HepG2 (cell line): ENCODE results near the gene THOC2. TPM values are rescaled to one million over a fixed set of nuclear protein-coding genes. Genes with fewer than 3 reads are reported as not detected.

Experiments
- ATAC-seq: fragments of 200-7000 bp; cut with Tn5 transposase; 3 replicates; pipeline ENCODE4 v1.9.1; 2020; ENCODE audit warnings: mild to moderate bottlenecking, moderate library complexity
- BruUV-seq: library from RNA; stranded (reverse); fragments of 400-500 nt; replicated peaks from 2 replicates; lab custom pipeline; 2021; lab: Mats Ljungman, UMichigan
- CTCF ChIA-PET: fragments of 300-600 bp; formaldehyde crosslinking; extraction: SDS; loops from one replicate; lab custom pipeline; 2021; ENCODE audit warnings: low total read pairs, inconsistent platforms, low intra/inter-chr PET ratio; lab: Yijun Ruan, JAX
- POLR2A ChIA-PET: fragments of 350-600 bp; sonication (Branson Sonifier 250); formaldehyde crosslinking; loops from one replicate; lab custom pipeline; 2020; ENCODE audit warnings: antibody characterized with exemption, inconsistent platforms; lab: Yijun Ruan, JAX
- DNase-seq: peaks from one replicate; pipeline ENCODE4 v3.0.0-alpha.2; 2015; ENCODE audit warnings: low spot score
- FAIRE-seq: peaks from 3 replicates; lab custom pipeline; 2011; peaks lifted over from hg19 to GRCh38; lab: Jason Lieb, UNC
- H2AFZ ChIP-seq: one replicate; pipeline ENCODE4 v1.6.1; 2011; ENCODE audit warnings: low read length, inconsistent platforms
- H3K27ac ChIP-seq: fragments of 300-600 bp; 3 replicates; pipeline ENCODE4 v1.8.0; 2011; ENCODE audit warnings: mixed run types, mild to moderate bottlenecking, mixed read lengths, low read length, inconsistent platforms; ENCODE audit not compliant: insufficient read depth; ENCODE audit errors: extremely low read length
- H3K27me3 ChIP-seq, 2 experiments: fragments of 200-600 bp in 1 of 2; 2 replicates in 1 of 2; 3 replicates in 1 of 2; pipeline versions ENCODE4 v1.6.0 to v1.8.0; 2011; ENCODE audit warnings: low read length in 2 of 2, mild to moderate bottlenecking in 2 of 2, moderate library complexity in 2 of 2, inconsistent platforms in 1 of 2; ENCODE audit not compliant: insufficient read depth in 2 of 2, control insufficient read depth in 1 of 2
- H3K36me3 ChIP-seq, 2 experiments: fragments of 200-600 bp in 1 of 2; replicated peaks in 1 of 2; 2 replicates in 1 of 2; 3 replicates in 1 of 2; pipeline versions ENCODE4 v1.5.1 to v1.8.0; 2011; ENCODE audit warnings: low read length in 2 of 2, inconsistent platforms in 1 of 2; ENCODE audit not compliant: insufficient read depth in 2 of 2, control insufficient read depth in 1 of 2
- H3K4me1 ChIP-seq: 2 replicates; pipeline ENCODE4 v1.5.1; 2012; ENCODE audit warnings: low read length, inconsistent platforms; ENCODE audit not compliant: insufficient read depth
- H3K4me2 ChIP-seq: 2 replicates; pipeline ENCODE4 v1.6.0; 2011; ENCODE audit warnings: low read depth, low read length, inconsistent platforms
- H3K4me3 ChIP-seq, 3 experiments: fragments of 200-600 bp in 1 of 3; sonication (generic), shearing (Covaris generic) in 1 of 3; replicated peaks in 1 of 3; 2 replicates each; pipeline ENCODE4 v1.5.1; 2011 to 2016; ENCODE audit warnings: low read length in 3 of 3, inconsistent platforms in 2 of 3, low read depth in 2 of 3, mild to moderate bottlenecking in 2 of 3, control low read depth in 1 of 3, mixed read lengths in 1 of 3; ENCODE audit not compliant: insufficient read depth in 1 of 3
- H3K79me2 ChIP-seq: one replicate; pipeline ENCODE4 v1.6.1; 2011; ENCODE audit warnings: low read length, inconsistent platforms; ENCODE audit not compliant: insufficient read depth
- H3K9ac ChIP-seq: 2 replicates; pipeline ENCODE4 v1.6.0; 2011; ENCODE audit warnings: mild to moderate bottlenecking, low read depth, low read length, inconsistent platforms; ENCODE audit not compliant: insufficient read depth
- H3K9me3 ChIP-seq: 2 replicates; pipeline ENCODE4 v1.5.1; 2012; ENCODE audit warnings: mild to moderate bottlenecking, low read length
- H4K20me1 ChIP-seq: 2 replicates; pipeline ENCODE4 v1.6.0; 2011; ENCODE audit warnings: inconsistent platforms, mild to moderate bottlenecking, low read length, moderate library complexity; ENCODE audit not compliant: insufficient read depth
- ARID5B ChIP-seq: IDR thresholded peaks from 2 replicates; pipeline ENCODE4 v1.4.0; 2020; ENCODE audit warnings: mild to moderate bottlenecking, missing genetic modification reagents
- KDM2A ChIP-seq: sonication (generic); formaldehyde crosslinking; IDR thresholded peaks from 2 replicates; pipeline ENCODE4 v1.4.0; 2020; ENCODE audit warnings: low read depth, missing genetic modification reagents, borderline replicate concordance
- POLR2A ChIP-seq, 2 experiments: IDR thresholded peaks; 2 replicates each; pipeline ENCODE4 v1.6.1; 2011; ENCODE audit warnings: low read depth in 2 of 2, low read length in 2 of 2, mild to moderate bottlenecking in 1 of 2, moderate library complexity in 1 of 2; ENCODE audit not compliant: insufficient read depth in 1 of 2
- POLR2AphosphoS5 ChIP-seq: IDR thresholded peaks from 2 replicates; pipeline ENCODE4 v1.6.1; 2012; ENCODE audit warnings: low read depth, low read length
- SAP130 ChIP-seq: IDR thresholded peaks from 2 replicates; pipeline ENCODE4 v1.6.1; 2016; ENCODE audit warnings: low read depth
- ZMYM4 ChIP-seq: sonication (generic); formaldehyde crosslinking; IDR thresholded peaks from 2 replicates; pipeline ENCODE4 v1.8.1; 2023; ENCODE audit warnings: mild to moderate bottlenecking, missing genetic modification reagents
- ZNF501 ChIP-seq: sonication (generic); formaldehyde crosslinking; IDR thresholded peaks from 2 replicates; pipeline ENCODE4 v1.5.1; 2020; ENCODE audit warnings: mild to moderate bottlenecking, moderate library complexity, missing genetic modification reagents
- ZNF558 ChIP-seq: sonication (generic); formaldehyde crosslinking; IDR thresholded peaks from 2 replicates; pipeline ENCODE4 v1.9.0; 2022; ENCODE audit warnings: mild to moderate bottlenecking, missing genetic modification reagents, borderline replicate concordance
- ZSCAN30 ChIP-seq: sonication (generic); formaldehyde crosslinking; IDR thresholded peaks from 2 replicates; pipeline ENCODE4 v1.5.0; 2020; ENCODE audit warnings: mild to moderate bottlenecking, missing genetic modification reagents
- WGBS: methylation state at CpG from one replicate; pipeline ENCODE4 v1.1.6; 2017; ENCODE audit warnings: low lambda C conversion rate; 5-methylcytosine and 5-hydroxymethylcytosine counted together
- in situ Hi-C: cut with HindIII; loops from 2 replicates; pipeline ENCODE4 v1.10.0; 2017; ENCODE audit warnings: low pct_unique_long_range_greater_than_20kb; ENCODE audit not compliant: extremely low pct_ligation_motif_present
- intact Hi-C: fragments of 100-400 bp; cut with micrococcal nuclease; formaldehyde crosslinking; loops from one replicate; pipeline ENCODE4 v1.10.0; 2022; ENCODE audit not compliant: unreplicated experiment
- polyA plus RNA-seq, 8 experiments: library from polyadenylated mRNA; depleted of rRNA in 3 of 8; stranded (reverse) in 7 of 8; unstranded in 1 of 8; fragments of >200 nt; fragmentation: Illumina TruSeq in 4 of 8; extraction: Trizol in 4 of 8; gene quantifications; 2 replicates each; pipeline versions ENCODE4 v1.2.1 to v1.2.3, GENCODE V29; 2011 to 2016; ENCODE audit warnings: low read depth in 4 of 8, missing spikeins in 1 of 8, mixed read lengths in 1 of 8; ENCODE audit not compliant: insufficient read depth in 1 of 8
- total RNA-seq, 5 experiments: library from RNA; depleted of rRNA; stranded (reverse); fragments of >200 nt; fragmentation: Illumina TruSeq; extraction: Trizol; gene quantifications; 2 replicates each; pipeline ENCODE4 v1.2.3, GENCODE V29; 2016; ENCODE audit warnings: low read depth in 1 of 5
- TF ChIP-seq, protein P1 (sequence below): sonication (generic); formaldehyde crosslinking; IDR thresholded peaks from 2 replicates; pipeline ENCODE4 v1.4.0; 2020; ENCODE audit warnings: missing genetic modification reagents
- TF ChIP-seq, protein P2 (sequence below): IDR thresholded peaks from 2 replicates; pipeline ENCODE4 v1.6.1; 2012; ENCODE audit warnings: inconsistent platforms
- TF ChIP-seq, protein P3 (sequence below): sonication (generic); formaldehyde crosslinking; IDR thresholded peaks from 2 replicates; pipeline ENCODE4 v1.4.0; 2020; ENCODE audit warnings: missing genetic modification reagents

The THOC2 gene
- total and polyA plus RNA-seq, 2 of the 13 experiments (the other 11 are each of a cell fraction or from before 2014, with no cell fraction given) = 87.1 to 101 TPM

DNA sequence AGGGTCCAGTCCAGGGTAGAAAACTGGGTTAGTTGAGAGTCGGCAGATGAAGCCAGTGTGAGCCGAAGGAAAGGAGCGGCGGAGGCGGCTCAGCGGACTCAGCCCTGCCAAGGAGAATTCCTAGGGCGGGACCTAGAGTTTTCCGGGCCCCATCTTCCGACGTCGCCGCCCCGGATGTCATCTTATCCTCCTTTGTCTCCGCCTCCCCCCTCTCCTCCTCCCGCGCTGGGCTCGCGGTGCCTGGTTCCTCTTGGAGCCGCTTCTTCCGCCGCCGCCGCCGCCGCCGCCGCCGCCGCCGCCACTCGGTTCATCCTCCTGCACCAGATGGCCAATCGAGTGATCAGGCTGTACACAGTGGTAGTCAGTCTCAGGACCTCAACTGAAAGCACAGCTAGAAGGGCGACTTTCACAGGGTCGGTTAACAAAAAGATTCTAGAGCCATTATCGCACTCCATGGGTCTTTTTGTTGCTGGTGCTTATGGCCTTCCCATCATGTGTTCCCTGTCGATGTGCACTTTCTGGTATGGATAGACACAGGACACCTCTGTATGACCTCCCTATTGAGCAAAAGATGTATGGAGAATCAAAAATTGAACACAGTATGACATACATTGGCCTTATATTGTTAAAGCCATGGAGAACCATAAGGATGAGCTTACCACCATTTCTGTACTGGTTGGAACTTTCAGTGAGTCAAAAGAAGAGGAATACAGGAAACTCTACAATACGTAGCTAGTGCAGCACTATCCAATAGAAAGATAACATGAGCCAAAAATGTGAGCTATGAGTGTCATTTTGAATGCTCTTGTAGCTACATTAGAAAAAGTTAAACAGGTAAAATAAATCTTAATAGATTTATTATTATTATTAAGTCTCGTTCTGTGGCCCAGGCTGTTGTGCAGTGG lies 32.4 kb upstream of the THOC2 start:
- Histone ChIP-seq H3K27me3 (no peaks in the 10 kb centered on the region), H3K4me2 (peak overlapping the region; percentile 82), H2AFZ (no peak overlapping the region), H3K4me1 (no peaks in the 10 kb centered on the region), H3K79me2 (no peaks in the 10 kb centered on the region), H3K9ac (peak overlapping the region; percentile 57), H3K36me3 (no peaks in the 10 kb centered on the region), H3K27ac (no peak overlapping the region), H3K4me3 (peak overlapping the region; percentile 48 to 66 (median 56); a peak in 5 of 6 replicates), H3K9me3 (no peaks in the 10 kb centered on the region), H4K20me1 (no peaks in the 10 kb centered on the region)
- intact Hi-C loops = no loop called here
- DNase-seq = no peak
- ATAC-seq = peak; percentile 97
- CTCF ChIA-PET = no interaction called here
- peak; percentile 50 for FAIRE-seq
- POLR2A ChIA-PET = interaction anchor here (1.1 kb wide), 1 partner anchor 12 kb away, joined by 3 read pairs; no protein-coding TSS in a partner anchor
- in situ Hi-C loops = no loop called here
- no TSS peak for BruUV-seq
- WGBS = 11% methylated on average over 13 of the region's 38 CpGs
- peak; percentile 39; the same call in 1 of the 2 replicates for TF ChIP-seq ARID5B
- TF ChIP-seq, protein P1, sequence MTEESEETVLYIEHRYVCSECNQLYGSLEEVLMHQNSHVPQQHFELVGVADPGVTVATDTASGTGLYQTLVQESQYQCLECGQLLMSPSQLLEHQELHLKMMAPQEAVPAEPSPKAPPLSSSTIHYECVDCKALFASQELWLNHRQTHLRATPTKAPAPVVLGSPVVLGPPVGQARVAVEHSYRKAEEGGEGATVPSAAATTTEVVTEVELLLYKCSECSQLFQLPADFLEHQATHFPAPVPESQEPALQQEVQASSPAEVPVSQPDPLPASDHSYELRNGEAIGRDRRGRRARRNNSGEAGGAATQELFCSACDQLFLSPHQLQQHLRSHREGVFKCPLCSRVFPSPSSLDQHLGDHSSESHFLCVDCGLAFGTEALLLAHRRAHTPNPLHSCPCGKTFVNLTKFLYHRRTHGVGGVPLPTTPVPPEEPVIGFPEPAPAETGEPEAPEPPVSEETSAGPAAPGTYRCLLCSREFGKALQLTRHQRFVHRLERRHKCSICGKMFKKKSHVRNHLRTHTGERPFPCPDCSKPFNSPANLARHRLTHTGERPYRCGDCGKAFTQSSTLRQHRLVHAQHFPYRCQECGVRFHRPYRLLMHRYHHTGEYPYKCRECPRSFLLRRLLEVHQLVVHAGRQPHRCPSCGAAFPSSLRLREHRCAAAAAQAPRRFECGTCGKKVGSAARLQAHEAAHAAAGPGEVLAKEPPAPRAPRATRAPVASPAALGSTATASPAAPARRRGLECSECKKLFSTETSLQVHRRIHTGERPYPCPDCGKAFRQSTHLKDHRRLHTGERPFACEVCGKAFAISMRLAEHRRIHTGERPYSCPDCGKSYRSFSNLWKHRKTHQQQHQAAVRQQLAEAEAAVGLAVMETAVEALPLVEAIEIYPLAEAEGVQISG (CRISPR knock-in tag) = peak; percentile 43; the same call in 1 of the 2 replicates
- TF ChIP-seq ZSCAN30 (CRISPR knock-in tag) = no peak
- TF ChIP-seq ZNF558 (CRISPR knock-in tag) = no peak
- peak; percentile 43 for TF ChIP-seq SAP130 (CRISPR knock-in tag)
- TF ChIP-seq KDM2A (CRISPR knock-in tag) = peak; percentile 37; the same call in 1 of the 2 replicates
- TF ChIP-seq ZNF501 = no peak
- TF ChIP-seq POLR2A (IDR thresholded peaks at IDR 0.05; ENCODE audit: insufficient read depth in 1 of 2, low read depth in 2 of 2, low read length in 2 of 2) = peak in 1 of 2 experiments; percentile 43; a peak in 1 of 4 replicates
- TF ChIP-seq, protein P2, sequence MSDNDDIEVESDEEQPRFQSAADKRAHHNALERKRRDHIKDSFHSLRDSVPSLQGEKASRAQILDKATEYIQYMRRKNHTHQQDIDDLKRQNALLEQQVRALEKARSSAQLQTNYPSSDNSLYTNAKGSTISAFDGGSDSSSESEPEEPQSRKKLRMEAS = 0 out of 2 replicates have a peak, but pooled peaks have one; percentile 21
- TF ChIP-seq ZMYM4 (CRISPR knock-in tag) = peak; percentile 45; the same call in 1 of the 2 replicates
- TF ChIP-seq, protein P3, sequence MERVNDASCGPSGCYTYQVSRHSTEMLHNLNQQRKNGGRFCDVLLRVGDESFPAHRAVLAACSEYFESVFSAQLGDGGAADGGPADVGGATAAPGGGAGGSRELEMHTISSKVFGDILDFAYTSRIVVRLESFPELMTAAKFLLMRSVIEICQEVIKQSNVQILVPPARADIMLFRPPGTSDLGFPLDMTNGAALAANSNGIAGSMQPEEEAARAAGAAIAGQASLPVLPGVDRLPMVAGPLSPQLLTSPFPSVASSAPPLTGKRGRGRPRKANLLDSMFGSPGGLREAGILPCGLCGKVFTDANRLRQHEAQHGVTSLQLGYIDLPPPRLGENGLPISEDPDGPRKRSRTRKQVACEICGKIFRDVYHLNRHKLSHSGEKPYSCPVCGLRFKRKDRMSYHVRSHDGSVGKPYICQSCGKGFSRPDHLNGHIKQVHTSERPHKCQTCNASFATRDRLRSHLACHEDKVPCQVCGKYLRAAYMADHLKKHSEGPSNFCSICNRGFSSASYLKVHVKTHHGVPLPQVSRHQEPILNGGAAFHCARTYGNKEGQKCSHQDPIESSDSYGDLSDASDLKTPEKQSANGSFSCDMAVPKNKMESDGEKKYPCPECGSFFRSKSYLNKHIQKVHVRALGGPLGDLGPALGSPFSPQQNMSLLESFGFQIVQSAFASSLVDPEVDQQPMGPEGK (CRISPR knock-in tag) = peak; percentile 9; the same call in 1 of the 2 replicates
- 0 out of 2 replicates have a peak, but pooled peaks have one; percentile 30 for TF ChIP-seq POLR2AphosphoS5
